ENCODE results near the gene MEOX1. TPM values are rescaled to one million over a fixed set of nuclear protein-coding genes. Genes with fewer than 3 reads are reported as not detected.

The MEOX1 gene
- total RNA-seq, 1 experiment from 2014 or later = not detected

DNA sequence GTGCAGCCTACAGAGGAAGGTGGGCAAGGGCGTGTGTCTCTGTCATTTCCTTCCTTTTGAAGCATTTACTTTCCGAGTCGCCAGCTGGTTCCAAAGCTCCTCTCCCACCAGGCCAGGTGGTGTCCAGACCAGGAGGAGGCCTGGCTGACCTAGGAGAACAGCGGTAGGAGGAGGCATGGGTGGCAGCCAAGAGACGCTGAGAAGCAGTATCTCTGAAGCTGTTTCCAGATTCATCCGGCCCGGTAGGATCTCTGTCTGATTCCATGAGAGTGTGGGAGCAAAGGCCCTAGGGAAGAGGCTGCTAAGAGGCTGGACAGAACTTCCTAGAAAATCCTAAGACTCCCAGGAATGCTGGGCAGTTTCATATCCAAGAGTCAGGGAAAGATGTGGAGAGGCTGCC, 20.3 kb downstream of the MEOX1 start:
- H4K5ac ChIP-seq (ENCODE audit: insufficient read length, low read depth, low read length) = no peak overlapping the region
- H3K4me1 ChIP-seq (ENCODE audit: insufficient read depth, low read length) = no peaks in the 10 kb centered on the region
- TF ChIP-seq, protein P1, sequence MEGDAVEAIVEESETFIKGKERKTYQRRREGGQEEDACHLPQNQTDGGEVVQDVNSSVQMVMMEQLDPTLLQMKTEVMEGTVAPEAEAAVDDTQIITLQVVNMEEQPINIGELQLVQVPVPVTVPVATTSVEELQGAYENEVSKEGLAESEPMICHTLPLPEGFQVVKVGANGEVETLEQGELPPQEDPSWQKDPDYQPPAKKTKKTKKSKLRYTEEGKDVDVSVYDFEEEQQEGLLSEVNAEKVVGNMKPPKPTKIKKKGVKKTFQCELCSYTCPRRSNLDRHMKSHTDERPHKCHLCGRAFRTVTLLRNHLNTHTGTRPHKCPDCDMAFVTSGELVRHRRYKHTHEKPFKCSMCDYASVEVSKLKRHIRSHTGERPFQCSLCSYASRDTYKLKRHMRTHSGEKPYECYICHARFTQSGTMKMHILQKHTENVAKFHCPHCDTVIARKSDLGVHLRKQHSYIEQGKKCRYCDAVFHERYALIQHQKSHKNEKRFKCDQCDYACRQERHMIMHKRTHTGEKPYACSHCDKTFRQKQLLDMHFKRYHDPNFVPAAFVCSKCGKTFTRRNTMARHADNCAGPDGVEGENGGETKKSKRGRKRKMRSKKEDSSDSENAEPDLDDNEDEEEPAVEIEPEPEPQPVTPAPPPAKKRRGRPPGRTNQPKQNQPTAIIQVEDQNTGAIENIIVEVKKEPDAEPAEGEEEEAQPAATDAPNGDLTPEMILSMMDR (conservative IDR thresholded peaks at IDR 0.05) = no peak
- no peak for DNase-seq
- no peak overlapping the region for H3K18ac ChIP-seq (ENCODE audit: insufficient read length, low read depth, low read length)
- no peak overlapping the region for H3K4ac ChIP-seq (ENCODE audit: low read depth, low read length)
- no peak overlapping the region for H2BK15ac ChIP-seq (ENCODE audit: low read depth, low read length)
- Mint-ChIP-seq H3K9me3 (peaks cover 2 to 3% of the 10 kb centered on the region in 2 experiments; a peak in 2 of 5 replicates), H3K4me3 (no peak overlapping the region), H3K27ac (peak overlapping the region in 2 of 3 experiments; percentile 35 to 49; a peak in 3 of 7 replicates), H3K27me3 (ENCODE audit: low read depth) (peaks cover 10% of the 10 kb centered on the region), H3K36me3 (ENCODE audit: insufficient read depth in 1 of 3, low read depth in 3 of 3) (no peaks in the 10 kb centered on the region; a peak in 2 of 7 replicates), H3K4me1 (peaks cover 17 to 27% of the 10 kb centered on the region in 2 experiments)
- H3K14ac ChIP-seq (ENCODE audit: insufficient read depth, low read length) = no peak overlapping the region
- H3K23me2 ChIP-seq (ENCODE audit: insufficient read length, low read depth, low read length, poor library complexity, severe bottlenecking) = no peaks in the 10 kb centered on the region
- no peak overlapping the region for H2BK20ac ChIP-seq (ENCODE audit: low read depth, low read length, poor library complexity, severe bottlenecking)
- no peaks in the 10 kb centered on the region for H4K20me1 ChIP-seq (ENCODE audit: control insufficient read depth, insufficient read depth, insufficient read length)
- no peak overlapping the region for H2BK5ac ChIP-seq (ENCODE audit: insufficient read length, low read length)
- no peak overlapping the region for H2AFZ ChIP-seq (ENCODE audit: low read length)
- H3K9me3 ChIP-seq (ENCODE audit: control insufficient read depth, low read depth, low read length) = no peaks in the 10 kb centered on the region
- H2BK12ac ChIP-seq (ENCODE audit: insufficient read length, low read depth, low read length) = no peak overlapping the region
- no peak overlapping the region for H3K9ac ChIP-seq (ENCODE audit: extremely low read depth, insufficient read length, low read length)
- H3K27ac ChIP-seq (ENCODE audit: insufficient read length, low read depth, low read length) = no peak overlapping the region
- no peaks in the 10 kb centered on the region for H3K27me3 ChIP-seq (ENCODE audit: insufficient read depth, low read length)
- no peak overlapping the region for H2AK5ac ChIP-seq (ENCODE audit: insufficient read length, low read length)
- no peaks in the 10 kb centered on the region for H3K79me1 ChIP-seq (ENCODE audit: insufficient read depth, low read depth, low read length, poor library complexity, severe bottlenecking)
- WGBS (ENCODE audit: extremely low coverage, insufficient read length, low lambda C conversion rate) = no CpG with 5 or more reads among the region's 7 CpGs
- H3K23ac ChIP-seq (ENCODE audit: insufficient read length, low read depth, low read length) = no peak overlapping the region
- H3T11ph ChIP-seq (ENCODE audit: low read length) = no peak overlapping the region
- H3K4me2 ChIP-seq (ENCODE audit: insufficient read depth, insufficient read length, low read length) = no peak overlapping the region
- no peak overlapping the region for H2BK120ac ChIP-seq (ENCODE audit: low read depth, low read length, poor library complexity, severe bottlenecking)
- no peak overlapping the region for H4K8ac ChIP-seq (replicated peaks; ENCODE audit: insufficient read length, low read depth, low read length)
- H3K56ac ChIP-seq (ENCODE audit: insufficient read length, low read depth, low read length) = no peak overlapping the region
- no peaks in the 10 kb centered on the region for H3K79me2 ChIP-seq (ENCODE audit: insufficient read depth, low read length)
- H4K91ac ChIP-seq (ENCODE audit: insufficient read length, low read depth, low read length) = no peak overlapping the region
